PFSK-1 (cell line): ENCODE results near the gene DOCK1.

Experiments used
- POLR2AphosphoS5 ChIP-seq: IDR thresholded peaks from 2 replicates; pipeline ENCODE4 v1.6.1; 2012; ENCODE audit warnings: low read depth, mild to moderate bottlenecking, control low read depth, low read length, moderate library complexity
- SIN3A ChIP-seq: IDR thresholded peaks from 2 replicates; pipeline ENCODE4 v1.6.1; 2012; ENCODE audit warnings: mild to moderate bottlenecking, low read length, moderate library complexity, borderline replicate concordance; ENCODE audit not compliant: insufficient read depth

DNA sequence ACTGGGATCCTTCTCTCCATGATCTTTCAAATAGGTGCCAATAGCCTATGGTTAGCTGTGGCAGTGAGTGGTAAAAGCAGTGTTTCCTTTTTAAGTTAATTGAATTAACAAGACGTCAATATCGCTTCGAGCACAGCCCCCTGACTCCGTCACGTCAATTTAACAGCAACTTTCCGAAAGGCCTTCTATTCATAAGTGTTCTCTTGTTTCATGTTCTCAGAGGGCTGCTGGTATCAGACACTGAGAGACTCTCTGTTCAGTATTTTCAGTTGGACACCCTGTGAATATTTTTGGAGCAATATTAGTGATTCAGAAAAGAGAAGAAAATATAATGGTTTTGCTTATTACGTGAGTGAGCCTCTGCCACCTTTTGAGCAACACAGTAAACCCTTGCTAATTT is 465.4 kb downstream of the DOCK1 start:
- TF ChIP-seq POLR2AphosphoS5 (no peak), SIN3A (no peak)
